HG03342 (cell line): ENCODE data around the gene S100A7.
"Not testable (repeated sequence)": the region's sequence is repeated elsewhere in the genome, so short reads cannot be mapped to it uniquely, and the experiment has no call there.

Source experiments
- ATAC-seq: cut with Tn5 transposase; IDR thresholded peaks from one replicate; pipeline ENCODE4 v1.9.1; 2021; ENCODE audit warnings: mild to moderate bottlenecking, moderate library complexity; ENCODE audit not compliant: unreplicated experiment

The S100A7 gene

DNA sequence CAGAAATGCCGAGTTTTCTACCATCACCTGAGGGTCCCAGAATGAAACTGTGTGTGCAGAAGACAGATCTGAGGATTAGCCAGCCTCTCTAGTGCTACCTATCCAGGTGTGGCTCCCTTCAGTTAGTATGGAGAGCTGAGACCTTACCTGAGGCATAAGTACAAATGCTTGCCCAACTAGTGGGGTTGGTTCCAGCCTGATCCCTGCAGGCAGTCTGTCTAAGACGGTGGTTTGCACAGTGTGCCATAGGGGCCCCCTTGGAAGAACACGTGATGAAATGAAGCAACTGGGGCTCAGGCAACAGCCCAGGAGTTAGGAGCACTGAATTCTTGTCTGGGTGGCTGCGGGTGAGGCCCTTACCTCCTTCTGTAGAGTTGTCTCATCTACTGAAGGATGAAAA lies 28.5 kb downstream of the S100A7 start:
- ATAC-seq, result no peak

DNA sequence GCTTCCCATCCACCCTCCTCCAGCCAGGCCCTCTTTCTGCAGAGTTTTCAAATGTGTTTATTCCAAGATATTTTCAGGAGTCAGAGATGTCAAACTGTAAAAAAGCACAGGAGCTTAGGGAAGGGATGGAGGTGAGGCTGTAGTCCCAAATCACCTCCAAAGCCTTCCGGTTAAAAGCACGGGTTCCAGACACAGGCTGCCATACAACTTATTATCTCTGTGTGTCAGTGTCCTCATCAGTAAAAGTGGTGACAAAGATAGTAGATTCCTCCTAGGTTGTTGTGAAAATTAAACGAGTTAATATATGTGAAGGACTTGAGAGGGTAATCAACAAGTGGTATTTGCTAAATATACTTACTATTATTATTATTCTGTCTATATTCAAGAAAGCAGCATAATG lies 29.0 kb downstream of the S100A7 start:
- no peak for ATAC-seq

DNA sequence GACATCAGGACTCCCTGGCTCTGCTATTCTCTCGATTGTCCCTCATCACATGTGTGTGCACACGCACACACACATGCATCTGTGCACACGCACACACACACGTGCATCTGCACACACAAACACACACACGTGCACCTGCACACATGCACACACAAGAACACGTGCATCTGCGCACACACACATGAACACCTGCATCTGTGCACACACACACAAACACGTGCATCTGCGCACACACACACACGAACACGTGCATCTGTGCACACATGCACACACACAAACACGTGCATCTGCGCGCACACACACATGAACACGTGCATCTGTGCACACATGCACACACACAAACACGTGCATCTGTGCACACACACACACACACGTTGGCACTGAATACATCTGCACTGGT lies 29.4 kb downstream of the S100A7 start:
- ATAC-seq, result no peak

DNA sequence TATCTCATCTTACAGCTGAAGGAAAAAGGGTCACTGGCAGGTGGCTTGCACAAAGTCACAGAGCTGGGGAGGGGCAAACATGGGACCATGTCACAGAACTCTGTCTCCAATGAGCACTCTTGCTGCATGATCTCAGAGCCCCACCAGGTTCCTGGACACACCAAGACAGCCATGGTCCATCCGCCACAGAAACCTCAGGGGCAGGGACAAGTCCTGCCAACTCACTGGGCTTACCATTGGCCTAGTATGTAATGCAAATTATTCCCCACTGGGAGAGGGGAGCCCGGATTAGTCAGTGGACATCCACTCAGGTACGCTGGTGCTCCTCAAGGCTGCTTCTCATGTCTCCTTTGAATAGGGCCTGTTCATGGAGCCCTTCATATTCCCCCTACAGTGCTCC lies 29.9 kb downstream of the S100A7 start:
- no peak for ATAC-seq

DNA sequence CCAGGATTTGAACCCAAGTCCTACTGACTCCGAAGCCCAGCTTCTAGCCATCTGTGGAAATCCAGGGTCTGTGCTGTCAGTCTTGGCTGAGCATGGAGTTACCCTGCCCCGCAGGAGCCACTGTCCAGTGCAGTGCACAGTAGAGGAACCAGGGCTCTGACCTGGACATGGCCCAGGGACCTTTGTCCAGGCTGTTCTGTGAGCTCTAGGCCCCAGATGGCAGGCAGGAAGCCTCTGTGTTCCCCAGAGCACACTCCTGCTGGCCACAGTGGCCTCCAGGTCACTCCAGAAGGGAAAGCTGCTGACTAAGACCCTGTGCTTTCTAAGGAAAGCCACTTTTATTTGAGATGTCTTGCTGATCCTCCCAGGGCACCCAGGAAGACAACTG lies 30.3 kb downstream of the S100A7 start:
- no peak for ATAC-seq

DNA sequence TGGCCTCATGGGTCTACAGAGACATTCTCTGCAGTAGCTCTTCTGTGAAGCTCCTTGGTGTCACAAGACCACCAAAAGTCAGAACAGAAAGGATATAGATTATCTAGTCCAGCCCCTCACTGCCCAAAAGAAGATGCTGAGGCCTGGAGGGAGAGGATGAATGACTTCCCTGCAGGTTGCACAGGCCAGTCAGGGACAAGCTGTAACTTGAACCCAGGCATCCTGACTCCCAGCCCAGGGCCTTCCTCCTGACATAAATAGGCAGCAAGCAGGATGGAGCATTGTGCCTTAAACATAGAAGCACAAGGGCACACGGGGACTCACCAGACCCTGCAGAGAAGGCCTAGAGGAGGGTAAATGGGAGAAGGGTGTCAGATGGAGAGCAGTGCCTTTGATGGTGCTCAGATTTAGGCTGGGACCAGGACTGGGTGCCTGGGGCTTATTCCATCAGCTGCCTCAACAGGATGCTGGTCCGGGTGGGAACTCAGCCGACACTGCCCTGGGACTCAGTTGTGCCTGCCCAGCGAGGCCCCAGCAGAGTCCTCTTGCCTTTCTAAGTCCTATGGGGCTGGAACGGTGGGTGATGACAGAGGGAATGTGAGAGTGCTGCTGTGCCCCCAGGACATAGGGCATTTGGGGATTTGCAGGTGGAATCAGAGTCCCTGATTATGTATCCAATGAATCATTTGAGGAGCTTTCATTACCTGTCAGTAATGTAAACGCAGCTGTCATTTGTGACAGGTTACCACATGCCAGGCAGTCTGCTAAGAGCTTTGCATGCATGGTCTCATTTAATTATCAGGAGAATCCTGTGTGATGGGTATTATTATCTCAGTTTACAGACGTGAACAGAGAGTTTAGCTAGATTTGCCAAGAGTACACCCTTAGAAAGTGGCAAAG lies 30.9 kb downstream of the S100A7 start:
- ATAC-seq, result no peak

DNA sequence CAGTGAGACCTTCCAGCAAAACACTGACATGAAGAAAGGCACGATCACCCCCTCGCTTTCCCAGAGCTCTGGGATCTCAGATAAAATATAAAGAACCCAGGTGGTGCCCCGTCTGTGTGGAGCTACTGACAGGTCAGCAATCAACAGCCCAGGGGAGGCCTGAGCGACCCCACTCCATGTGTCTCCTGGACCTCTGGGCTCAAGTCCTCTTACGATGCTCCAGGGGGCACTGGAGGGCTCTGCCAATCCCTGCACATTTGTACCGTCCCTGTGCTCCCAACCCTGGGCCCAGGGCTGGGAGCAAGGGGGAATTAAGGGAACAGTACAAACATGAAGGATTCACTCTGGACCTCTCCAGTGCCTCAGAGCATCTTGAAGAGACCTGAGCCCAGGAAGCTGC lies 31.7 kb downstream of the S100A7 start:
- ATAC-seq, result no peak

DNA sequence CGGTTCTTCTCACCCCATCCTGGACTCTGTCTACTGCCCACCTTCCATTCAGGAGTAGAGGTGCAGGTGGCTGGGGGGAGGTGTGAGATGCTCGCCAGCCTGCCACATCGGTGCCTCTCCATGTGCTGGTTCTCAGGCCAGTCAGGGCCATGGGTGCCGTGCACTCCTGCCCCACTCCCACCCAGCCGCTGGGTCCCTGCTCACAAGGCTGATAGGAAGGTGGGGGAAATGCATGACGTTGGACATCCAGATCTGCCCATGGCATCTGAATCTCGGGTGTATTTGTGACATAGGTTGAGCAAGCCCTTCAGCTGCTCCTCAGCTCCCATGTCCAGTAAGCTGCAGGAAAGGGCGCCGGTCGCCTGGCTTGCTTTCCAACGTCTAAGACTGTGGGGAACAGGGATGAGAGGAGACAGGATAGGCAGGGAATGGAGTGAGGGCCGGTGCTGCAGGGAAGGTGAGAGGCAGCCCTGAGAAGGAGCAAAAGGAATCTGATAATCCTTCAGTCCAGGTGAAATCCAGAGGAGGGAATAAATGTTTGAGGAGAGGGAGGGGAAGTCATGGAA lies 32.3 kb downstream of the S100A7 start:
- no peak for ATAC-seq

DNA sequence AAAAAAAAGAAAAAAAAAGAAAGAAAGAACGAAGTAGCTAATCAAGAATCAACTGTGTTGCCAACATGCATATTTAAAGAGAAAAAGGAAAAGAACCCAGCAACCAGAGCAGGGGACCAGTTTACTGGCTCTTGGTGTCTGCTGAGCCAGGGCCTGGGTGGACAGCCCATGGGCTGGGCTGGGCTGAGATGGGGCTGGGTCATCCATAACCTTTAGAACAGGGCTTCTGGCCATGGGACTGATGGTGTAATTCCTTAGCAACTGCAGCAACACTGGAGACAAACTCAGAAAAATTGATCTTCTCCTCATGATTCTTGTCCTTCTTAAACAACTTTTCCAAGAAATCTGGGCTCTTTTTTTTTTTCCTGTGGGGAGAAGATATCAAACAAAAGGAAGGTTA lies 33.6 kb downstream of the S100A7 start:
- no peak for ATAC-seq

DNA sequence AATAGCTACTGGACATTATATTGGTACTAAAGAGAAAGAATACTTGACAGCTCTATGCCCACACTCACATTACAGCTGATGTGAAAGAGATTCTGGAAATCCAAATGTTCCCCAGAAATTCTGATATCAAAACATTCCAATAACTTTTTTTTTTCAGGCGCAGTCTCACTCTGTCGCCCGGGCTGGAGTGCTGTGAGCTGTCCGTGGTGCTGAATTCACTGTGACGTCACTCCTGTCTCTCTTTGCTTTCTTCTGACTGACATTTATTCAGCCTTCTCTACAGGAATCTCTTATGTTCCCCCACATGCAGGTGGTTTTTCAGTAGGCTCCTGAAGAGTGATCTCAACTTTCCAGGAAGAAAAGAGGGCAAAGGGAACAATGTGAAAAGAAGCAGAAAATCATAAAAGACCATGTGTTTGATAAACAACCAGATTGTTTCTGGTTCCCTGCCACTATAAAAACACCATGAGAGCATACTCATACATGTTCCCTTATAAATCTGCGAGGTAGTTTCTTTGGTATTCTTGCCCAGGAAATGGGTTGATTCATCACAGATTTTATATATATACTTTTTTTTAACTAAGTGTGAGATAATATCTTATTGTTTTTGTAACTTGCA lies 37.9 kb downstream of the S100A7 start:
- no peak for ATAC-seq

DNA sequence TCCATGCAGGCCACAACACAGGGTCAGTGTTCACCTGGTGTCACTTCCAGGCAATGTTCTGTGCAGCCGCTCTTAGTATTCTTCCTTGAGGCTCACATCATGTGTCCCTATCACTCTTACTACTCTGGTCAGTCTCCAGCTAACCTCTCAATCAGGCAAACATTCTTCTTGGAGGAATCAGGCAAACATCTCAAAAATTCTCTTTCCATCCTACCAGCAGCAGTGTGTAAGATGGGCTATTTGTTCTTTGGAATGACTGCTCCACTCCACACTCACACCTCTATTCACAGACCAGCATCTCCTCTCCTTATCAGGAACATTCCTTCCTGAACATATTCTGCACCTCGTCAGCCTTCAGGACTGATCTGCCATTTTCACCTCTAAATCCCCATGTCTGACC lies 40.1 kb downstream of the S100A7 start:
- ATAC-seq, result no peak

DNA sequence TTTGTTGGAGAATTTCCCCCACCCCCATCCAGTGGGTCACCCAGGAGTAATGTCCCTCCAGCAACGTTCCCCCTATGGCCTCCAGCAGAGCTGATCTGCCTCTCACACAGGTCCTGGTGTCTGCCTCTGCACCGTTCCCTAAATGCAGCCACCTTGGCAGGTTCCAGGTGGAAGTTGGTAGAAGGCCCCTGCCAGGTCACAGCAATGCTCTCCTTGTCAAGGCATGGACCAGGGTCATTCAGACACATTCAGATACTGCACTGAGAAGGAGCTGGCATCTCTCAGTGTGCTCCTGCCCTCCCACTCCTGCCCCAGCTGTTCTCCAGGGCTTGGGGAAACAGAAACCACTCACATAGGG lies 41.0 kb downstream of the S100A7 start:
- ATAC-seq, result not testable (repeated sequence)

DNA sequence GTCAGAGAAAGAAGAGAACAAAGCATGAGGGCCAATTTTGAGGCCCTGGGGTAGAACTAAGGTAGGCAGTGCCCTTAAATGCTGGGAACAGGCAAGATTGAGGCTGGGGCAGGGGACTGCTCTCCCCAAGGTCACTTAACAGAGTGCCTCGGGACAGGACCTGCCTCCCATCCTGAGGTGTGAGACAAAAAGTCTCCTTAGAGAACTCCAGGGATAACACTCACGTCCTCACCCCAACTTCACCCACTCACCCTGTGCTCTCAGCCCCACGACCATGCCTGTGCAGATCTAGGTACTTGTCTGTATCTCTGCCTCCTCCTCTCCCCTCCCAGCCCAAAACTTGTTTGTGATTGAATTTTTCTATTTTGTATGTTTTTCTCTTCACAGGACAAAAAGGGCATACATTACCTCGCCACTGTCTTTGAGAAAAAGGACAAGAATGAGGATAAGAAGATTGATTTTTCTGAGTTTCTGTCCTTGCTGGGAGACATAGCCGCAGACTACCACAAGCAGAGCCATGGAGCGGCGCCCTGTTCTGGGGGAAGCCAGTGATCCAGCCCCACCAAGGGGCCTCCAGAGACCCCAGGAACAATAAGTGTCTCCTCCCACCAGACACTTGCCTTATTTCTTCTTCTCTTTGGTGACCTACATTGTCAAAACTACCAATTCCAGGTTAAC lies 41.6 kb downstream of the S100A7 start:
- ATAC-seq, result not testable (repeated sequence)

DNA sequence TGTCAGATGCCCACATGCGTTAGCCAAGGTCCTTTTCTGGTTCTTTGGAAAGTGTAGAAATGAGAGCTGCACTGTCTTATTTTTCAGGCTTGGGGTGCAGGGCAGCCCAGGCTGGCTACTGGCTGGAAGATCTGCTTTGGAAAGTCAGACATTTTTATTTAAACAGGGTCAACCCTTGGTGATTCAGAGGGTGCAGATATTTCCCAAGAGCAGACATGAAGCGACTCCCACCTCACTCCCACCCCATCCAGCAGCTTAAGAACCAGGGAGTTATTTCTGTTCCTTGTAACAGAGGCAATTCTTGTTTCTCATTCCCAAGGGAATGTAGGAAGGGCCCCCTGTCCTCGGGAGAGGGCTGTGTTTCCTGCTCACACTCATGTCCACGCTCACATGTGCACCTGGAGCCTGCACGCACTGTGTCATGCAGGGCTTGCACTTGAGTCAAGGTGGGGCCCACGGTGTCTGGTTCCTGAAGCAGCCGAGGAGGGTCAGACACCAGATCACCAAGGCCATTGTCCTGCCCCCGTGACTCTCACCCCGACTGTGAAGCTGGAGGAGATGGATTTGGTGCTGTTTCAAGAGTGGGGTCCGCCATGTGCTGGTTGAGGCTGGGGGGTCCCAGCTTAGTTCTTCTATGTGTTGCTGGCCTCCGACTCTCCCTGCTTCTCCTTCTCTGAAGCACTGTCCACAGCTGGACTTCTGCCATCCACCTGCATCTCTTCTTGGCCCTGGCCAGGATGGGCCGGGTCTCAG lies 43.1 kb downstream of the S100A7 start:
- no peak for ATAC-seq

DNA sequence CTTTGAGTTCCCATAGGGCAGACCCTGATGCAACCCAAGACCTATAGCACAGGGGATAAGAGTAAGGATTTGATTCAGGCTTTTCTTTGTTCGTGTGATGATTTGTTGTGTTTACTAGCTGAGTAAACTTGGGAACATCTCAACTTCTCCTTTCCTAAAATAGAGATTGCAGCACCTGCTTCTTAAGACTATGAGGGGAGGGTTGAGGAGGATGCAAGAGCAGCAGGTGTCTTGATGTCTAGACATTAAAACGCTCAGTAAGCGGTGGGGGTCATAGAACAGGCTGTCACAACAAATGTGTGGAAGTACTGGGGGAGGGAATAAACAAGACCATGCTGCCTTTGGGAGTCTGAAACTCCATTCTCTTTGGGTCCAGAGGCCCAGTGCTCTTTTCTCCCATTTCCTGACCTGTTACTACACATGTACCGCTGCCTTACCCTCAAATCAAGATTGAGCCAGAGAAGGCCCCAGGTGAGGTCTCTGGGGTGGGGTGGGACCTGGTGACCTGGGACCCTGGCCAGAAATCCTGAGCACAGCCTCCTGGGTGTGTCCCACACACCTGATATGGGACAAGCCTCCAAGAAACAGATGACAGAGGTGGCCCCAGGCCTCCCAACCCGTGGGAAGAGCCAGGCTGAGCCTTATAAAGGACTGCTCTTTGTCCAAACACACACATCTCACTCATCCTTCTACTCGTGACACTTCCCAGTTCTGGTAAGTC lies 44.4 kb downstream of the S100A7 start, which contains the start of gene S100A7A:
Gene S100A7A, plus strand, starts transcription at position 671 of the 721 bp plus-strand sequence. CDS start 1,563 bp downstream, outside the sequence.
- ATAC-seq, result no peak

DNA sequence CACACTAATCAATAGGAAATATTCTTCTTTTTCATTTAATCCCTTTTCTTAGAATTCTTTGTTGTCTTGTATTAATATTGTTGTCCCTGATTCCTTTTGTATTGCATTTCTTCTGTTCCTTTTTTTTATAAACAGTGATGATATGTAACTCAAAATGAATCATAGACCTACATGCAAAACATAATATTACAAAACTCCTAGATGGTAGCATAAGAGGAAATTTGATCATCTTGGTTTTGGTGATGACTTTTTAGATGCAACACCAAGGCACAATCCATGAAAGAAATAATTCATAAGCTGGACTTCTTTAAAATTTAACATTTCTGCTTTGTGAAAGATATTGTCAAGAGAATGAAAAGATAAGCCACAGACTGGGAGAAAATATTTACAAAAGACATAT lies 46.5 kb downstream of the S100A7 start:
- ATAC-seq, result not testable (repeated sequence)
